T-helper 2 cell treated with Interferon-gamma antibody and Interleukin-4, amounts not matched to agents 5 μg/mL and 100 μg/mL, for 36 hours (primary cell): ENCODE measurements around the gene CAMK2N2.
A peak's percentile ranks its signal among the peaks of the same experiment; 100 is the strongest.

Source experiments
- DNase-seq: peaks from one replicate; pipeline ENCODE4 v3.0.0; 2021; ENCODE audit warnings: low spot score
- H3K27ac Mint-ChIP-seq: one replicate; pipeline ENCODE4 v1.8.0; 2021; ENCODE audit warnings: mild to moderate bottlenecking, mixed read lengths
- H3K27me3 Mint-ChIP-seq: one replicate; pipeline ENCODE4 v1.8.0; 2021; ENCODE audit warnings: low read depth, mixed read lengths
- H3K36me3 Mint-ChIP-seq: one replicate; pipeline ENCODE4 v1.8.0; 2021; ENCODE audit warnings: low read depth, mixed read lengths
- H3K4me1 Mint-ChIP-seq: one replicate; pipeline ENCODE4 v1.8.0; 2021; ENCODE audit warnings: low read depth, mixed read lengths
- H3K4me3 Mint-ChIP-seq: one replicate; pipeline ENCODE4 v1.8.0; 2022; ENCODE audit warnings: mild to moderate bottlenecking, moderate library complexity, mixed read lengths
- H3K9me3 Mint-ChIP-seq: one replicate; pipeline ENCODE4 v1.8.0; 2021; ENCODE audit warnings: mixed read lengths

Gene CAMK2N2

GRCh38 chr3:184261270-184261853 is at the start of gene CAMK2N2:
Gene CAMK2N2 (minus strand): TSS chr3:184261553. CDS start chr3:184261285, 268 bp downstream.
- DNase-seq: peak; percentile 58
- Mint-ChIP-seq H3K4me3 (peak within 1 kb of the TSS; percentile 87), H3K27ac (peak within 1 kb of the TSS; percentile 57), H3K4me1 (peaks cover 14% of the 10 kb centered on the region), H3K9me3 (no peaks in the 10 kb centered on the region), H3K27me3 (peaks cover 45% of the 10 kb centered on the region), H3K36me3 (peaks cover 11% of the 10 kb centered on the region)

GRCh38 chr3:184308744-184309143 is 47.4 kb upstream of the CAMK2N2 start:
- no peaks in the 10 kb centered on the region for H3K4me1 Mint-ChIP-seq
- H3K4me3 Mint-ChIP-seq: no peak overlapping the region
- no peaks in the 10 kb centered on the region for H3K27me3 Mint-ChIP-seq
- DNase-seq: no peak
- H3K9me3 Mint-ChIP-seq: no peaks in the 10 kb centered on the region
- H3K36me3 Mint-ChIP-seq: peaks cover 52% of the 10 kb centered on the region
- H3K27ac Mint-ChIP-seq: peak overlapping the region; percentile 12

- no peaks in the 10 kb centered on the region for H3K4me1 Mint-ChIP-seq
- no peaks in the 10 kb centered on the region for H3K9me3 Mint-ChIP-seq
- no peak for DNase-seq
- H3K27ac Mint-ChIP-seq: no peak overlapping the region
- H3K4me3 Mint-ChIP-seq: no peak overlapping the region
- peaks cover 60% of the 10 kb centered on the region for H3K36me3 Mint-ChIP-seq
- H3K27me3 Mint-ChIP-seq: no peaks in the 10 kb centered on the region
Measured at GRCh38 chr3:184307915-184308314, 46.6 kb upstream of the CAMK2N2 start.

GRCh38 chr3:184306341-184306972 is 45.1 kb upstream of the CAMK2N2 start:
- Mint-ChIP-seq H3K27ac (no peak overlapping the region), H3K4me1 (peaks cover 5% of the 10 kb centered on the region), H3K27me3 (no peaks in the 10 kb centered on the region), H3K36me3 (peaks cover 75% of the 10 kb centered on the region), H3K4me3 (no peak overlapping the region), H3K9me3 (no peaks in the 10 kb centered on the region)
- no peak for DNase-seq

- Mint-ChIP-seq H3K4me1 (peaks cover 11% of the 10 kb centered on the region), H3K27ac (no peak overlapping the region), H3K27me3 (no peaks in the 10 kb centered on the region), H3K36me3 (peaks cover 82% of the 10 kb centered on the region), H3K9me3 (no peaks in the 10 kb centered on the region), H3K4me3 (no peak overlapping the region)
- no peak for DNase-seq
Measured at GRCh38 chr3:184305577-184305976, 44.2 kb upstream of the CAMK2N2 start.

- H3K27ac Mint-ChIP-seq: no peak overlapping the region
- peaks cover 26% of the 10 kb centered on the region for H3K4me1 Mint-ChIP-seq
- no peak for DNase-seq
- H3K4me3 Mint-ChIP-seq: peak overlapping the region; percentile 90
- H3K27me3 Mint-ChIP-seq: no peaks in the 10 kb centered on the region
- peaks cover 53% of the 10 kb centered on the region for H3K36me3 Mint-ChIP-seq
- no peaks in the 10 kb centered on the region for H3K9me3 Mint-ChIP-seq
Measured at GRCh38 chr3:184300378-184300720, 39.0 kb upstream of the CAMK2N2 start.

GRCh38 chr3:184299488-184300377 is 38.4 kb upstream of the CAMK2N2 start:
- peak overlapping the region; percentile 89 for H3K27ac Mint-ChIP-seq
- H3K27me3 Mint-ChIP-seq: peaks cover 1% of the 10 kb centered on the region
- H3K36me3 Mint-ChIP-seq: peaks cover 51% of the 10 kb centered on the region
- H3K4me3 Mint-ChIP-seq: peak overlapping the region; percentile 90
- no peaks in the 10 kb centered on the region for H3K9me3 Mint-ChIP-seq
- DNase-seq: no peak
- peaks cover 26% of the 10 kb centered on the region for H3K4me1 Mint-ChIP-seq

- H3K4me1 Mint-ChIP-seq: peaks cover 26% of the 10 kb centered on the region
Measured at GRCh38 chr3:184298759-184299487, 37.6 kb upstream of the CAMK2N2 start, which contains the start of gene PSMD2. Gene PSMD2 (plus strand): TSS chr3:184299241. CDS start chr3:184299267, 26 bp downstream.

GRCh38 chr3:184296616-184297015 is 35.3 kb upstream of the CAMK2N2 start:
- peaks cover 22% of the 10 kb centered on the region for H3K4me1 Mint-ChIP-seq
- H3K36me3 Mint-ChIP-seq: peaks cover 20% of the 10 kb centered on the region
- no peak overlapping the region for H3K27ac Mint-ChIP-seq
- H3K4me3 Mint-ChIP-seq: no peak overlapping the region
- no peaks in the 10 kb centered on the region for H3K9me3 Mint-ChIP-seq
- H3K27me3 Mint-ChIP-seq: peaks cover 4% of the 10 kb centered on the region
- DNase-seq: no peak

More at GRCh38 chr3:184298759-184299487, 37.6 kb upstream of the CAMK2N2 start, which contains the start of gene PSMD2:
- Mint-ChIP-seq H3K27me3 (peaks cover 1% of the 10 kb centered on the region), H3K4me3 (peak within 1 kb of the TSS; percentile 90), H3K36me3 (peaks cover 43% of the 10 kb centered on the region), H3K27ac (peak within 1 kb of the TSS; percentile 89), H3K9me3 (no peaks in the 10 kb centered on the region)
- DNase-seq: peak; percentile 94

- no peaks in the 10 kb centered on the region for H3K9me3 Mint-ChIP-seq
- peaks cover 17% of the 10 kb centered on the region for H3K4me1 Mint-ChIP-seq
- H3K27ac Mint-ChIP-seq: no peak overlapping the region
- peaks cover 13% of the 10 kb centered on the region for H3K36me3 Mint-ChIP-seq
- H3K27me3 Mint-ChIP-seq: peaks cover 4% of the 10 kb centered on the region
- no peak for DNase-seq
- peak overlapping the region; percentile 18 for H3K4me3 Mint-ChIP-seq
Measured at GRCh38 chr3:184295771-184296170, 34.4 kb upstream of the CAMK2N2 start.

GRCh38 chr3:184291738-184292445 is 30.5 kb upstream of the CAMK2N2 start:
- DNase-seq: no peak
- H3K36me3 Mint-ChIP-seq: no peaks in the 10 kb centered on the region
- peaks cover 4% of the 10 kb centered on the region for H3K27me3 Mint-ChIP-seq
- no peak overlapping the region for H3K4me3 Mint-ChIP-seq
- H3K4me1 Mint-ChIP-seq: peaks cover 4% of the 10 kb centered on the region
- no peak overlapping the region for H3K27ac Mint-ChIP-seq
- no peaks in the 10 kb centered on the region for H3K9me3 Mint-ChIP-seq

GRCh38 chr3:184291044-184291737 is 29.8 kb upstream of the CAMK2N2 start:
- no peak overlapping the region for H3K4me3 Mint-ChIP-seq
- H3K27ac Mint-ChIP-seq: no peak overlapping the region
- no peak for DNase-seq
- peaks cover 4% of the 10 kb centered on the region for H3K4me1 Mint-ChIP-seq
- H3K9me3 Mint-ChIP-seq: no peaks in the 10 kb centered on the region
- peaks cover 4% of the 10 kb centered on the region for H3K27me3 Mint-ChIP-seq
- no peaks in the 10 kb centered on the region for H3K36me3 Mint-ChIP-seq

- H3K27me3 Mint-ChIP-seq: peaks cover 4% of the 10 kb centered on the region
- DNase-seq: no peak
- peaks cover 4% of the 10 kb centered on the region for H3K4me1 Mint-ChIP-seq
- H3K4me3 Mint-ChIP-seq: no peak overlapping the region
- H3K27ac Mint-ChIP-seq: no peak overlapping the region
- no peaks in the 10 kb centered on the region for H3K9me3 Mint-ChIP-seq
- H3K36me3 Mint-ChIP-seq: no peaks in the 10 kb centered on the region
Measured at GRCh38 chr3:184290331-184290730, 29.0 kb upstream of the CAMK2N2 start.
